GM12878 (cell line): ENCODE measurements around the gene CFAP97D2. TPM values are rescaled to one million over a fixed set of nuclear protein-coding genes. Genes with fewer than 3 reads are reported as not detected.

Experiments
- CBX3 ChIP-seq: fragments of 200-600 bp; sonication (generic); IDR thresholded peaks from 2 replicates; pipeline ENCODE4 v1.6.1; 2016; ENCODE audit warnings: low read depth, borderline replicate concordance
- CBX5 ChIP-seq: sonication (generic); IDR thresholded peaks from 2 replicates; pipeline ENCODE4 v1.6.1; 2016; ENCODE audit warnings: low read depth, moderate library complexity, mild to moderate bottlenecking, inconsistent platforms
- CHD2 ChIP-seq: IDR thresholded peaks from 2 replicates; pipeline ENCODE4 v1.6.1; 2011; ENCODE audit warnings: low read depth, low read length, improper control_type of control experiment, borderline replicate concordance
- CREM ChIP-seq: IDR thresholded peaks from 2 replicates; pipeline ENCODE4 v1.6.1; 2014; ENCODE audit warnings: antibody characterized with exemption, low read depth
- GABPA ChIP-seq: IDR thresholded peaks from 2 replicates; pipeline ENCODE4 v1.6.1; 2014; ENCODE audit warnings: antibody characterized with exemption, low read depth, mild to moderate bottlenecking, inconsistent platforms
- GATAD2B ChIP-seq: fragments of 450-650 bp; conservative IDR thresholded peaks from 2 replicates; pipeline ENCODE4 v1.6.1; 2017; ENCODE audit warnings: low read depth, mild to moderate bottlenecking, moderate library complexity
- IKZF2 ChIP-seq, 2 experiments: fragments of 450-650 bp; IDR thresholded peaks; 2 replicates each; pipeline ENCODE4 v1.6.1; 2017; ENCODE audit warnings: mild to moderate bottlenecking in 2 of 2, moderate library complexity in 2 of 2
- PKNOX1 ChIP-seq: fragments of 450-650 bp; IDR thresholded peaks from 2 replicates; pipeline ENCODE4 v1.6.1; 2016; ENCODE audit warnings: mild to moderate bottlenecking
- ZBED1 ChIP-seq: IDR thresholded peaks from 2 replicates; pipeline ENCODE4 v1.6.1; 2016; ENCODE audit warnings: borderline replicate concordance
- ZBTB11 ChIP-seq: fragments of 450-650 bp; formaldehyde crosslinking; IDR thresholded peaks from 2 replicates; pipeline ENCODE4 v1.5.0; 2022; ENCODE audit warnings: mild to moderate bottlenecking, missing genetic modification characterization
- polyA plus RNA-seq, 11 experiments: library from polyadenylated mRNA; depleted of rRNA in 4 of 11; unstranded in 6 of 11; stranded (reverse) in 5 of 11; fragments of >200 nt; fragmentation: Nextera tagmentation in 4 of 11; fragmentation: Illumina TruSeq in 1 of 11; extraction: Ambion mirVana in 4 of 11; extraction: Trizol in 1 of 11; gene quantifications; 1 replicate in 1 of 11; 2 replicates in 10 of 11; pipeline versions ENCODE4 v1.2.1 to v1.2.3, GENCODE V29; 2011 to 2016; ENCODE audit warnings: inconsistent platforms in 2 of 11, missing spikeins in 2 of 11, low read depth in 1 of 11
- total RNA-seq, 4 experiments: library from RNA; depleted of rRNA in 3 of 4; stranded (reverse); fragments of >200 nt in 3 of 4; fragmentation: Illumina TruSeq in 1 of 4; extraction: Trizol in 1 of 4; gene quantifications; 2 replicates each; pipeline versions ENCODE4 v1.2.1 to v1.2.3, GENCODE V29; 2013 to 2021

Gene CFAP97D2
- total and polyA plus RNA-seq, 10 of the 15 experiments (the other 5 are each of a cell fraction or from before 2014, with no cell fraction given): not detected

GRCh38 chr13:114226088-114226487 is 47.0 kb downstream of the CFAP97D2 start (continued):
- TF ChIP-seq ZBTB11 (CRISPR knock-in tag) (no peak), GATAD2B (no peak), CBX3 (no peak), CHD2 (no peak), GABPA (no peak), PKNOX1 (no peak), IKZF2 (IDR thresholded peaks at IDR 0.05) (no peak), CBX5 (no peak), ZBED1 (no peak), CREM (no peak)
